ENCODE results near the gene PPFIA2. TPM values are rescaled to one million over a fixed set of nuclear protein-coding genes. Genes with fewer than 3 reads are reported as not detected.
A peak's percentile ranks its signal among the peaks of the same experiment; 100 is the strongest.

The PPFIA2 gene
- polyA plus RNA-seq, 1 donor (not counting 4 experiments of a cell fraction or from before 2014, with no cell fraction given), result not detected

GRCh38 chr12:81329085-81329484 is 430.1 kb downstream of the PPFIA2 start:
- Histone ChIP-seq H3K79me2 (ENCODE audit: control insufficient read depth, insufficient read depth, low read length) (no peaks in the 10 kb centered on the region), H3K36me3 (ENCODE audit: control insufficient read depth in 2 of 2, extremely low read depth in 1 of 2, insufficient read depth in 2 of 2, low read length in 2 of 2) (no peaks in the 10 kb centered on the region), H3K9me1 (ENCODE audit: control insufficient read depth, extremely low read depth, insufficient read depth, low read length) (no peaks in the 10 kb centered on the region), H4K20me1 (ENCODE audit: control insufficient read depth, extremely low read depth, insufficient read depth, low read length) (no peaks in the 10 kb centered on the region), H3K9me3 (ENCODE audit: control insufficient read depth, low read depth, low read length) (no peaks in the 10 kb centered on the region), H3K27me3 (ENCODE audit: control insufficient read depth, extremely low read depth, insufficient read depth, low read length) (no peaks in the 10 kb centered on the region), H3K4me1 (ENCODE audit: control insufficient read depth, extremely low read depth, insufficient read depth, low read length) (no peaks in the 10 kb centered on the region), H3K4me3 (ENCODE audit: control insufficient read depth in 2 of 3, extremely low read depth in 1 of 3, insufficient read depth in 2 of 3, low read depth in 1 of 3, low read length in 3 of 3) (no peak overlapping the region), H3K9ac (ENCODE audit: control insufficient read depth, extremely low read depth, insufficient read depth, low read length) (no peak overlapping the region), H3K4me2 (ENCODE audit: control insufficient read depth, extremely low read depth, insufficient read depth, low read depth, low read length) (no peak overlapping the region), H3K27ac (ENCODE audit: control insufficient read depth, insufficient read depth, low read length) (no peak overlapping the region), H2AFZ (ENCODE audit: control insufficient read depth, low read length) (no peak overlapping the region)
- dilution Hi-C loops (cut with MboI; ENCODE audit: extremely low pct_ligation_motif_present, low sequenced_read_pairs), result no loop called here
- TF ChIP-seq CTCF (optimal IDR thresholded peaks at IDR 0.05 in 1 of 3, IDR thresholded peaks at IDR 0.05 in 1 of 3, conservative IDR thresholded peaks at IDR 0.05 in 1 of 3; ENCODE audit: extremely low read depth in 1 of 3, insufficient read depth in 2 of 3, low read length in 3 of 3) (peak; percentile 34 to 42 (median 35)), EZH2 (IDR thresholded peaks at IDR 0.05; ENCODE audit: low read length) (no peak)
- FAIRE-seq, result no peak
- no peak for DNase-seq (ENCODE audit: low read depth, low spot score)

GRCh38 chr12:81327425-81327824 is 431.7 kb downstream of the PPFIA2 start:
- Histone ChIP-seq H3K27ac (ENCODE audit: control insufficient read depth, insufficient read depth, low read length) (no peak overlapping the region), H3K9ac (ENCODE audit: control insufficient read depth, extremely low read depth, insufficient read depth, low read length) (no peak overlapping the region), H3K79me2 (ENCODE audit: control insufficient read depth, insufficient read depth, low read length) (no peaks in the 10 kb centered on the region), H3K4me2 (ENCODE audit: control insufficient read depth, extremely low read depth, insufficient read depth, low read depth, low read length) (no peak overlapping the region), H3K9me3 (ENCODE audit: control insufficient read depth, low read depth, low read length) (no peaks in the 10 kb centered on the region), H3K4me3 (ENCODE audit: control insufficient read depth in 2 of 3, extremely low read depth in 1 of 3, insufficient read depth in 2 of 3, low read depth in 1 of 3, low read length in 3 of 3) (no peak overlapping the region), H4K20me1 (ENCODE audit: control insufficient read depth, extremely low read depth, insufficient read depth, low read length) (no peaks in the 10 kb centered on the region), H3K36me3 (ENCODE audit: control insufficient read depth in 2 of 2, extremely low read depth in 1 of 2, insufficient read depth in 2 of 2, low read length in 2 of 2) (no peaks in the 10 kb centered on the region), H2AFZ (ENCODE audit: control insufficient read depth, low read length) (no peak overlapping the region), H3K27me3 (ENCODE audit: control insufficient read depth, extremely low read depth, insufficient read depth, low read length) (no peaks in the 10 kb centered on the region), H3K4me1 (ENCODE audit: control insufficient read depth, extremely low read depth, insufficient read depth, low read length) (no peaks in the 10 kb centered on the region), H3K9me1 (ENCODE audit: control insufficient read depth, extremely low read depth, insufficient read depth, low read length) (no peaks in the 10 kb centered on the region)
- no peak for FAIRE-seq
- DNase-seq (ENCODE audit: low read depth, low spot score), result no peak
- TF ChIP-seq CTCF (optimal IDR thresholded peaks at IDR 0.05 in 1 of 3, IDR thresholded peaks at IDR 0.05 in 1 of 3, conservative IDR thresholded peaks at IDR 0.05 in 1 of 3; ENCODE audit: extremely low read depth in 1 of 3, insufficient read depth in 2 of 3, low read length in 3 of 3) (no peak), EZH2 (IDR thresholded peaks at IDR 0.05; ENCODE audit: low read length) (no peak)
- dilution Hi-C loops (cut with MboI; ENCODE audit: extremely low pct_ligation_motif_present, low sequenced_read_pairs), result no loop called here
